WERI-Rb-1 (cell line): ENCODE data around the gene IRS1.

Experiments used
- DNase-seq: peaks from one replicate; pipeline ENCODE4 v3.0.0-alpha.2; 2020
- H3K27ac ChIP-seq: fragments of 250-450 bp; sonication (Bioruptor Pico); 2 replicates; pipeline ENCODE4 v1.5.1; 2020; ENCODE audit warnings: mild to moderate bottlenecking, moderate library complexity
- H3K27me3 ChIP-seq: fragments of 250-450 bp; sonication (Bioruptor Pico); 2 replicates; pipeline ENCODE4 v1.5.1; 2021; ENCODE audit warnings: mild to moderate bottlenecking, low read depth, moderate library complexity; ENCODE audit not compliant: insufficient read depth, severe bottlenecking
- H3K36me3 ChIP-seq: fragments of 250-450 bp; sonication (Bioruptor Pico); 2 replicates; pipeline ENCODE4 v1.5.1; 2020; ENCODE audit warnings: mild to moderate bottlenecking, moderate library complexity
- H3K4me3 ChIP-seq: 2 replicates; pipeline ENCODE4 v1.5.1; 2011; ENCODE audit warnings: low read depth, mild to moderate bottlenecking, control low read depth, low read length
- H3K9me3 ChIP-seq: fragments of 250-450 bp; sonication (Bioruptor Pico); 2 replicates; pipeline ENCODE4 v1.5.1; 2021; ENCODE audit warnings: mild to moderate bottlenecking, moderate library complexity; ENCODE audit not compliant: severe bottlenecking
- CTCF ChIP-seq: IDR thresholded peaks from 2 replicates; pipeline ENCODE4 v1.5.1; 2011; ENCODE audit warnings: low read depth, mild to moderate bottlenecking, control low read depth, inconsistent platforms, low read length

The IRS1 gene

DNA sequence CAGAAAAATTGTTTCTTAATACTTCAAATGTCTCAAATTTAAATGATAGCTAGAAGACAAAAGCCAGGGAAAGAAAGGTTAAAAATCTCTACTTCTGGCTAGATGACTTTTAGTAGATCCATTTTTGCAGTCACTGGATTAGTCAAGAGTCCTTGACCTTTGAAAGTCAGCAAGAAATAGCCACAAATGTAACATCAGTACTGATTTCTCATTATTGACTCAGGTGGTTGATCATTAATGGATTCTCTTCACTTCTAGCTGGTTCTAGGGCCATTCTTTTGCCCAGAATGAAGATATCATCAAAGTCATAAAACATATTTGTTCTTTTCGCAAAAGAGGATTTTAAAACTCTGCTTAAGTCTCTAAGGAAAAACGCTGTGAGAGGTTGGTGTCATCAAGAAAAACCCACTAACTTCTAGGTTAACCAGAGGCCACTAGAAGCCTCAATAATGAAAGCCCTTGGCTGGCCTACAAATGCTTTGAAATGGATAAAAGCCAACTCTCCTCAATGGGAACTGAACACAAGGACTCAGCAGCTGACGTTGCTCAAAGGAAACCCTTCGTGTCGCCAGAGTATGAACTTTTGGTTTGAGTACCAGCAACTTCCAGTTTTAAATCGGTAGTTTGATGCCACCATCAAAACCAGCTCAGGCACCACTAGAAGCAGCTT, 66.3 kb downstream of the IRS1 start:
- H3K27me3 ChIP-seq = no peaks in the 10 kb centered on the region
- H3K27ac ChIP-seq = no peak overlapping the region
- no peak for TF ChIP-seq CTCF
- no peaks in the 10 kb centered on the region for H3K9me3 ChIP-seq
- H3K4me3 ChIP-seq = no peak overlapping the region
- no peaks in the 10 kb centered on the region for H3K36me3 ChIP-seq
- DNase-seq = no peak

DNA sequence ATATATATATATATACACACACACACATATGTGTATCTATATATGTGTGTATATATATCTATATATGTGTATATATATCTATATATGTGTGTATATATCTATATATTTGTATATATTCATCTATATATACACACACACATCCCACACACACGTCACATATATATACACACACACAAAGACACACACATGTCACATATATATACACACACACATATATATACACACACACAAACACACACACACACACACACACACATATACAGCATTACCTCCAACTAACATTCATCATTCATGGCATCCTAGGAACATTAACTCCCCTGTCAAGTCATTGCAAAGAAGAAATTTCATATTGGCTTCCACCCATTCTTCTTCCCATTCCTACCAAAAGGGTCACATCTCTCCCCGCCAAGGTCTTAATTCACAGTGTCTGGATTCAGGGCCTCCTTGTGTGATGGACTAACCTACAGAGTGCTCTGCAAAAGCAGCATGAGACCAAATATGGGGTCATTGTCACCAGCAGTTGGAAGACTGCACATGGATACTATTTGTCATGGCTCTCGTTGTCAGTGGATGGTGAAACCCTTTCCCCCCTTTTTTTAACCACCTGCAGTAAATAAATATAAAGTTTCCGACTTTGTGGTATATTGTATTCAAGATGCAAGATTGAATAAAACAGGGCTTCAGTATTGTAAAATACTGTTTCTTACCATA, 67.0 kb downstream of the IRS1 start:
- Histone ChIP-seq H3K4me3 (no peak overlapping the region), H3K36me3 (no peaks in the 10 kb centered on the region), H3K27ac (no peak overlapping the region), H3K27me3 (no peaks in the 10 kb centered on the region), H3K9me3 (no peaks in the 10 kb centered on the region)
- no peak for DNase-seq
- no peak for TF ChIP-seq CTCF

- Histone ChIP-seq H3K4me3 (no peak overlapping the region), H3K36me3 (no peaks in the 10 kb centered on the region), H3K27me3 (no peaks in the 10 kb centered on the region), H3K27ac (no peak overlapping the region), H3K9me3 (no peaks in the 10 kb centered on the region)
- peak; percentile 7; the same call in 1 of the 2 replicates for TF ChIP-seq CTCF
- DNase-seq = peak; percentile 17
Measured at GRCh38 chr2:226730481-226730880, 69.1 kb downstream of the IRS1 start.

DNA sequence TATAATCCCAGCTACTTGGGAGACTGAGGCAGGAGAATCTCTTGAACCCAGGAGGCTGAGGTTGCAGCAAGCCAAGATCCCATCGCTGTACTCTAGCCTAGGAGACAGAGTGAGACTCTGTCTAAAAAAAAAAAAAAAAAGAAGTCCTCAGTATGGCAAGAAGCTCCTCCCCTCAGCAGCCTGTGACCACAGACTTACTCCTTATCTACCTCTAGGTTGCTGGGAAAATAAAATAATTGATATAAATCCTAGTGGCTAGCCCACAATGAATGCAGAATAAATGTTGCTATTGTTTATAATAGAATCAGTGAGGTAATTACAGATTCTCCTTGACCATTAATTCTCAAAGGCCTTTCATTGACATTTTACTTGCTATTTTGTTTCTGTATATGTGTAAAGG, 70.6 kb downstream of the IRS1 start:
- no peak for TF ChIP-seq CTCF
- no peaks in the 10 kb centered on the region for H3K36me3 ChIP-seq
- no peak for DNase-seq
- H3K27ac ChIP-seq = no peak overlapping the region
- H3K4me3 ChIP-seq = no peak overlapping the region
- no peaks in the 10 kb centered on the region for H3K9me3 ChIP-seq
- no peaks in the 10 kb centered on the region for H3K27me3 ChIP-seq

- H3K27me3 ChIP-seq = no peaks in the 10 kb centered on the region
- H3K27ac ChIP-seq = no peak overlapping the region
- H3K36me3 ChIP-seq = no peaks in the 10 kb centered on the region
- no peak for DNase-seq
- no peak overlapping the region for H3K4me3 ChIP-seq
- TF ChIP-seq CTCF = no peak
- H3K9me3 ChIP-seq = no peaks in the 10 kb centered on the region
Measured at GRCh38 chr2:226727251-226727650, 72.4 kb downstream of the IRS1 start.
